HL-60/S4 (cell line): ENCODE data around the gene C5orf22.
"Not testable (repeated sequence)": the region's sequence is repeated elsewhere in the genome, so short reads cannot be mapped to it uniquely, and the experiment has no call there.

Experiments
- in situ Hi-C: fragments of 300-500 bp; cut with MboI; formaldehyde crosslinking; loops from 2 replicates; pipeline ENCODE4 v1.14.3; 2022; ENCODE audit warnings: low sequenced_read_pairs

The C5orf22 gene

DNA sequence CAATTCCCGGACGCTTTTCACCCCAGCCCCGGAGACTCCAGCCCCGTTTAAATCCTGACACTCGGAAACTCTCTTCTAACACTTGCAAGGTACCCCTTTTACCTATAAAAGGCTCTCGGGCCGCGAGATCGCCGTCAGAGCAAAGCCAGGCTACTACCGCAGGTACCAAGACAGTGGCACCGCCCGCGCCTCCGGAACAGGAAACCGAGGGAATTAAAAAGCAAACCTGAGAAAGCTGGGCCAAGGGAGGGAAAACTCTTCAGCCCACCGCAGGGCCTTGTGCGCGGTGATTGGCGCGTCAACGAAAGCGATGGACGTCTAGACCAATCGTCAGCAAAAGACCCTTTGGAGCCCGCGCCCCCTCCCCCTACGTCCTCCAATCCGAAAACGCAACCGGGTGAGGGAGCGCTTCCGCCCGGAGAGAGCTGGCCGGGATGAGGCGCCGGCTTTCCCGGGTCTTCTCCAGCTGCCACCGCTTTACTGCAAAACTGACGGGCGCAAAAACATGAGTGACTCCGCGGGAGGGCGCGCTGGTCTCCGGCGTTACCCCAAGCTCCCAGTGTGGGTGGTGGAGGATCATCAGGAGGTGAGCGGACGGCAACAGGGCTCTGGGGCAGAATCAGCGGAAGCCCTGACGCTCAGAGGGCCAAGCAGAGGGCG, at the start of gene C5orf22, which contains the start of gene DROSHA:
C5orf22 (plus strand) TSS at position 414 of the 660 bp plus-strand sequence; CDS start at position 506, 92 bp downstream.
DROSHA (minus strand) TSS at position 206 of the 660 bp plus-strand sequence. CDS start 3,034 bp downstream, outside the sequence.
- in situ Hi-C loops: no loop called here

DNA sequence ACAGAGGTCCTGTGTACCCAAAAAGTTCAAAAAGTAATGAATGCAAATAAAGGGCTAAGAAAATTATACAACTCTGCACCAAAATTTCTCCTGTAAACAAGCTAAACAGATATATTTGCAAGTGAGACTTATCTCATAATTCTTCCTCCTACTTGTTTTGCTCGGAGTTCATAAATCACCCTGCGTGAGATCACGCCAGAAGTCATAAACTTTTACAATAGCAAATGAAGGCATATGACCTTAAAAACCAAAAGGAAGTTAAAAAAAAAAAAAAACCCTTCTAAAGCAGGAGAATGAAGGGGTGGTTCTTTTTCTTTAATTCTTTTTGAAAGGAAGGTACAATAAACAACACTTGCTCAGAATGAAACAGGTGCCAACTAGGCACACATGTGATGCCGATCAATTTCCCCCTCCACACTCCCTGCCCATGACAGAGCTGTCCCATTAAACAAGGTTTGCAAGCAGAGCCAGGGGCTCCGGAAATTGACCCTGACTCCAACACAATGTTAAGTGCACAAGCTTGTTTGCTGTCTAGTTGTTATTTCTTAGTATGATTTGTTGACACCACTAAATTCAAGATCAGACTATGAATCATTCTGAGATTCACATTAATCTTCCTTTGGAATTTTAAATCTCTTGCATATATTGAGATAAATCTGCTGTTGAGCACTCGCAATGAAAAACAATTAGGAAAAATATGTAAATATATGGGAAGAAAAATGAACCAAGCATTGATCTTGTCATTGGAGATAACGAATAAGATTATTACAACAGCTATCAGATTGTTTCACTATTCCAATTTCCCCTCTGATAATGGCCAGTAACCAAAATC, 46.5 kb upstream of the C5orf22 start:
- in situ Hi-C loops: no loop called here

DNA sequence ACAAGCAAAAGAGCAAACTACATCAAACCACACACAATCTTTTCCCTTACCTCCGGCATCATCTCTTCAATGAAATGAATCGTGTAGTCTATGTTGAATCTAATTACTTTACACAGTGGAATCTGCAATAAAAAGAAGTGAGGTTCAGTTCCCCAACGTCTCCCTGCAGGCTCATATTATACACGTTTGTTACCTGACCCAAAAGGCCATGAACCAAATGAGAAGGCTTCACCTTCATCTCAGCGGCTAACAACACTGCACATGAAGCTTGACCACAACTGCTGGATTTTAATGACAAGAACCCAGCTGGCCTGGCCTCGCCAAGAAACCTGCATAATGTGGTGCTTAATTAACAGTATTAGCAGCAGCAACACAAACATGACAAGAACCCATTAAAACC, 45.7 kb upstream of the C5orf22 start:
- in situ Hi-C loops: no loop called here

DNA sequence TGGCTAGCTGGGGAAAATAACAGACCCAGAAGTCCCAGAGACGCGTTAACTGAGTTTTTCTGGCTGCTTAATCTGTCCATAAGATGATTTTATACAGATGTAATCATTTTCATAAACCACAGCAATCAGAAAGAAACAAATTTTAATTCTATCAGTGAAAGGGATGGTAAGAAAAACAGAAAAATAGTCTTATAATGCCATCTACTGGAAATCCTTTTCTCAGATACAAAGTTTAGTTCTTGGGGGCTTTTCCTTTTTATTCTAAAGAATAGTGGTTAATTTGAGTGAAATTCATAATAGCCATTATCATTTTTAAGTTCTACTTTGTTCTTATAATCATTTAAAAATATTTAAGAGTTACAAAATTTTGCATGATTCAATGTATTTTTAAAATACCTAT, 44.6 kb upstream of the C5orf22 start:
- in situ Hi-C loops: no loop called here

DNA sequence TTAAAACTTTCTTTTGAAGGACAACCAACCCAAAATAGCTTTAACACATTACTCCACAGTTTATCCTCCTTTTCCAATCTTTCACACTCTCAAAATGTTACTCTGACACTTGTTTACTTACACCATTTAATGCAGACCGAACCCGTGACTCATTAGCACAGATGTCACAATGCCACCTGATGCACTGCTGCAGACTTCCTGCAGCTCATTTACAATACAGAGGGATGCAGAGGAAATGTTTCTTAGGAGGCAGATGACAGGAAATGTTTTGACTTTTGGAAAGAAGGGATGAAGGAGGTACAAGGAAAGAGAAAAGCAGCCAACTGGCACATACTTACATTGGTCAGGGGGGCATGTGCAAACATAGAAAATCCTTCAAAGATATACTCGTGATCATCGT, 39.2 kb upstream of the C5orf22 start:
- in situ Hi-C loops: no loop called here

DNA sequence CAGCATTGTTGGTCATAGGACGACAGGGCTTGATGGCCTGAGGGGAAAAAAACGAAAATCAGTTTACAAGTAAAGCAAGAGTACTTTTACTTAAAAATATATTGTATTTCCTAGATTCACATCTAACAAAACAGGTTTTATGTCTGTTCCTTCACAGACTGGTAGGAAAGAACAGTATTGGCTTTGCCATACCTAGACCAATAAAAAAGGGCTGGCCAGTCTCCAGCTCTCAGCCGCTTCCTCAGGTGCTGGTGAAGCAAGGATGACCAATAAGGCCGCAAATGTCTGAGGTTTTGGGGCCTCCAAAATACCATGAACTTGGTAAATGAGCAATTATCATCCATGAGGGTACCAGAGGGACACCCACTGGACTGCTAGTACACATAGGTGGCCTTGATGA, 36.8 kb upstream of the C5orf22 start:
- in situ Hi-C loops: no loop called here

DNA sequence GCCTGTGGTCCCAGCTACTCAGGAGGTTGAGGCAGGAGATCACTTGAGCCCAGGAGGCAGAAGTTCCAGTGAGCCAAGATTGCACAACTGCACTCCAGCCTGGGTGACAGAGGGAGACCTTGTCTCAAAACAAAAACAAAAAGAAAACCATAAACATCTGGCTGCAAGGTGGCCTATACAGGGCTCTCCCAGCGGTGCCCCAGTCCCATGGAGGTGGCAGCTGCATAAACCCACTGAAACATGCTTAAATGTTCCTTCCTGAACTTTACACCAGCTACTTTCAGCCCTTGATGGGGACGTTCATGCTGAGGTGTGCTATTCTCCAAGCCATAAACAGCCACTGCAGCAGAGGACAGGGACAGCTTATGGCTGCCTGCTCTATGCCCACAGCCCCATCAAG, 35.8 kb upstream of the C5orf22 start:
- in situ Hi-C loops: no loop called here

DNA sequence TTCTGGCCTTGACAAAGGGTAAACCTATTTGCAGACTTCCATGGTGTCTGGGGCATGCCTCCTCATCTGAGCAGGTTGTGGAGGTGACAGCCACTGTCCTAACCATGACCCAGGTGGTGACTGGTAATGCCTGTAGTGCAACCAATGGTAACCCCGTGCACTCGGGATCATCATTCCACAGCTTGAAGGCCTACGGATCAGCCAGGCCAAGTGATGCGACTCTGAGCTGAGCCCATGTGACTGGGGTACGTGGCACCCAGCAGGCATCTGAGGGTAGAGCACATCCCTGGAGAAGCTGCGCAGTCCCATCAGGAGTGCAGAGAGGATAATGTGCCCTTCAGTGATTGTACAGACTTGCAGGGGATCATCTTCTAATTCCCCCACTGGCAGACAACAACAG, 35.2 kb upstream of the C5orf22 start:
- in situ Hi-C loops: no loop called here

DNA sequence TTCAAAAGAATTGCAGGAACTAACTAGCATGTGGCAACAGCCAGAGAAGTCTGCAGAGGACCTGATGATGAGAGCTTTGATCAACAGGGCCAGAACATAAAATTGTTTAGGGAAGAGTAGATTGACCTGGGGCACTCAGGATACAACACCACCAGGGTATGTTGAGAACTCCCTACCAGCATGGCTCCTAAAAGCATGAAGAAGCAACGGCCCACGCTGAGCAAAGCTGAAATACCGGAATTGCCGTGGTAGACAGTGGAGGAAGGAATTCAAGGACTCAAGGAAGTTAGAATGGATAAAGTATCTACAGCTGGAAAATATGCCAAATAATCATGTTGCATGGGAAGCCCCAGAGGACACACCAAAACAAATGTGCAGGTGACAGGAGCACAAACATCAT, 31.8 kb upstream of the C5orf22 start:
- in situ Hi-C loops: no loop called here

DNA sequence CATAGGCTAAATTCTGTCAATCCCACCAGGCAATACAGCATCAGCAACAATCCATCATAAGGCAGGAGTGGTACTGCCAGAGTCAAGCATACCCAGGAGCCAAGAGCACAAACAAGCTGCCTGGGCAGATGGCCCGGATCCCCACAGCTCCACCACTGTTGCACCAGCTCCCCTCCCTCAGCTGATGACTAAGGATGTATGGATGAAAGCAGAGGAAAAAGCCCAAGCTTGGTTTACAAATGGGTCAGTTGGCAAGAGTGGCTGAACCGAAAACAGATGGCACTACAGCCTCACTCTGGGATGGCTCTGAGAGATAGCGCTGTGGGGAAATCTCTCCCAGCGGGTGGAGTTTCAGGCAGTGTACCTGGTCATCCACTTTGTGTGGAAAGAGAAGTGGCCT, 29.6 kb upstream of the C5orf22 start:
- in situ Hi-C loops: no loop called here

DNA sequence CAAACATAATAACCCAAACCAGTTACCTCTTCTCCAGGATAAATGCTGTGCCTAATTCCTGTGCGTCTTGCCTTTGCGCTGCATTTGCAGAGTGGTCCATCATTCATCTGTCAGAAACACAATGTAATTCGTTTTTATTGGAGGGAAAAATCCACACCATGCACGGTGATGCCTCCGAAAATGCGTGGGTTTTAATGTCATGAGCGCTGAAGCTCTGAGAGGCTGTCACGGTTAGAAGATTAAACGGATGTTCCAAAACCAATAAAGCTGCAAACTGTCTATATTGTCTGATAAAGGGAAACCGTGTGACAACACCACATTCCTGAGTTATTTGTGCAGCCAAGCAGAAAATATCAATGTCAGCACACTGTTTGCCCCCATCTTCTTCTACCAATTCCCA, 27.6 kb upstream of the C5orf22 start:
- in situ Hi-C loops: no loop called here

DNA sequence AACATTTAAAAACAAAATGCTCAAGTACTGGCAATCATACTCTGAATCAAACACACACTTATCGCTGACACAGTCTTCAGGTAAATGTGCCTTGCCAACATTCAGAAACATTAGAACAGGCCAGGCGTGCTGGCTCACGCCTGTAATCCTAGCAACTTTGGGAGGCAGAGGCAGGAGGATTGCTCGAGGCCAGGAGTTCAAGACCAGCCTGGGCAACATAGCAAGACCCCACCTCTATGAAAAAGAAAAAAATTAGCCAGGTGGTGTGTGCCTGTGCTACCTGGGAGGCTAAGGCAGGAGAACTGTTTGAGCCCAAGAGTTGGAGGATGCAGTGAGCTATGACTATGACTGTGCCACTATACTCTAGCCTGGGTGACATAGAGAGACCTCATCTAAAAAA, 20.8 kb upstream of the C5orf22 start:
- in situ Hi-C loops: no loop called here

DNA sequence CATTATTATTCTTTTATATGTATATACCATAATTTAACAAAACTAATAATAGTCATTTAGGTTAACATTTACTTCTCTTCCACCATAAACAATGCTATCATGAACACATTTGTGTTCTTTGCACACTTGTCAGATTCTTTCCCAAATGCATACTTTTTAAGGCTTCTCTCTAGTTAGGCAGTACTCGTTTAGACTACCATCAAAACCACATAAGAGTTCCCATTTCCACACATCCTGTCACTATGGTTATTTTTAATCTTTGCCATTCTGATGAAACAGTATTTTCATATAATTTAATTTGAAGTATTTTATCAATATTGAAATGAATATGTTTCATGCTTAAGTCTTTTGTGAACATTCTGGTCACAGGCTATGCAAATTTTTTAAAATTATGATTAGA, 15.3 kb upstream of the C5orf22 start:
- in situ Hi-C loops: no loop called here

DNA sequence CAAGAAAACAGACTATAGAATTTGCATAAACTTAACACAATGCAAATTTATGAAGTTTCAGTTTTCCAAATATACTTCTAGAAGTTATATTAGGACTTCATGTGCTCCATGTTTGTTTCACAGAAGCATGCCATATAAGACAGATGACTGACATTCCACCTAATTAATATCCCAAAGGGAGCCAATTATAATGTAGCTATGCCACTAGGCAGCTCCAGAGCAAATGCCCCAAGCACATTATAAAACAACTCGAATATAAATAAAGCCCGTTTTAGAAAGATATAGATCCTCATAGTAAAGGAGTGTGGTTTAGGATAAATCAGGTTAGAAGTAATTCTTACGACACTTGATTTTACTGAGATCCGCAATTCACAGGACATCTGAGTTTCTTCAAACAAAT, 9.1 kb upstream of the C5orf22 start:
- in situ Hi-C loops: no loop called here

DNA sequence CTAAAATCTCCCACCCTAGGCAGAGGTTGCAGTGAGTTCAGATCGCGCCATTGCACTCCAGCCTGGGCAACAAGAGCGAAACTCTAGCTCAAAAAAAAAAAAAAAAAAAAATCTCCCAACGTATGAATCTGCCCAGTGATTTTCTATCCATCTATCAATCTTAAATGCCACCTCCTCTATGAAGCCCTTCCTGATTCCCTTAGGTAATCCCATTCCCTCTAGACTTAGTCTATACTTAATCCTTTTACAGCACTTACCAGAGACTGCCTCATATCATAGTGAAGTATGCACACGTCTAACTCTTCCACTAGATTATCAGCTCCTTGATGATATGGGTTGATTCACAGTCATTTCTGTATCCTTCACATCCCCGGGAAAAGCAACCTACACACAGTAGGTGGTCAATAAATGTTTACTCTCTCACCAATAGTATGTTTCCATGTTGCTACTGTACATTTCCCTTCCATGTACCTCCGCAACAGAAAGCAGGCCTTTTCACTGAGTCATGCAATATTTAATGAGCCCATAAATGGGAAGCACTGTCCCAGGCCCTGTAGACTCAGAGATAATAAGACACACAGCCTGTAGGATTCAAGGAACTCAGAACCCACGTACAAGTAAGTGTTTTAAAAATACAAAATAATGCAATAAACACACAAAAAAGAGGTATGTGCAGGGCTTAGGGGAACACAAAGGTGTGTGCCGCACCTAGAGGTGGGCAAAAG, 1.4 kb upstream of the C5orf22 start:
- in situ Hi-C loops: no loop called here

DNA sequence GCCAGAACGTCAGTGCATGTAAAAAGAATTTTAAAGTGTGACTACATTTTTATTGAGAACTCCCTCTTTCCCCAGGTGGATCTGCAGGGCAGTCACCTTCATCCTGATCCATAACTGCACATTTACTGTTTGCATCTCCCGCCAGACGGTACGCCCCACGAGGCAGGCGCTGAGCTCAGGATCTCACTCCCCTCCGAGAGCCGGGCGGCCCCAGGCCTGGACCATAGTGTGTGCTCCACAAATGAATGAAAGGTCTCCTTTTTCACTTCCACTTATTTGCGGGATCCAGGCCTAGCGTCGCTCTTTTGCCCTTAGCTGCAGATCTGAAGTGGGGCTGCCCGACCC, 586 bp upstream of the C5orf22 start:
- in situ Hi-C loops: no loop called here

DNA sequence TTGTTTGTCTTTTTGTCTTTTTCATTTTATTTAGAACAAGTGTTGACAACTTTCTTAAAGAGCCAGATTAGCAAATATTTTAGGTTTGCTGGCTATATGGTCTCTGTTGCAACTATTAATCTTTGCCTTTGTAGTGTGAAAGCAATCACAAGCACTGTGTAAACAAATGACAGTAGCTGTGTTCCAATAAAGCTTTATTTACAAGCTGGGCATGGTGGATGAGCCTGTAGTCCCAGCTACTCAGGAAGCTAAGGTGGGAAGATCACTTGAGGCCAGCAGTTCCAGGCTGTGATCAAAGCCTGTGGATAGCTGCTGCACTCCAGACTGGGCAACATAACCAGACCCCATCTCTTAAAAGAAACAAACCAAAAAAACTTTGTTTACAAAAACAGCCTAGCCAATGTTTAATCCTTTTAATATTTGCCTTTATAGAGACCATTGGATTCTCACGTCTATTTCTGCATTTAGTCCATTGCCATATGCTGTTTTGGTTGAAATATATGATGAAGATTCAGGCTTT, 2.5 kb downstream of the C5orf22 start:
- in situ Hi-C loops: no loop called here

DNA sequence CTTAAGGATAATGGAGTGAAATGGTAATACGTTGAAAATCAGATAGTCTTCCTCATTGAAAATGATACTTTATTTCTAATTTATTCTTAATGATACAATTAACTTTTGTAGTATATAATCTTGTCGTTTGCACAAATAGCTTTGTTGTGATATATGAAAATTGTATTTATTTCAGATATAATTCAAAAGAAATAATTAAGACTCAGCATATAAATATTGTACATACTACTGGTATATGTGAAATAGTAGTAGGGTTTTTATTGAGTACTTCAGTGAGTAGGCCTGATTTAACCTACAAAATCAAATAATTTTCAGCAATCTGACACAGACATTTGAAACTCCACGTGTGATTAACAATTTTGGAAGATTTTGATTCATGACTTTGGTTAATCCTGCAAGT, 4.8 kb downstream of the C5orf22 start:
- in situ Hi-C loops: no loop called here

DNA sequence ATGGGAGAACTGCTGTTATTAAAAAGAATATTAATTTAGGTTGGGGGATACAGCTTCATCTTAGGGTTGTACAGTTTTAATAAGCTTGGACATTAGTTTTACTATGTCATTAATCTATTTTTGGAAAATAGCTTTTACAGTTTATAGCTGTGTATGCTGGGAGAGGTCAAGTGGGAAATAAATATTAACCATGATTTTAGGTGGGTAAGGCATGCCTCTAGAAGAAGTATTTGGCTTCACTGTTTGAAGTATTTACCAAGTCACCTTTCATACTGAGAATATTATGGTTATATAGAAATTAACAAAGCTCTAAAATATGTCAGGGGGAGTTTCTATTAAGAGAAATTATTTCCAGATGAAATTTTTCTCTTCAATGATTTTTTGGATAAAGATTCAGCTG, 5.2 kb downstream of the C5orf22 start:
- in situ Hi-C loops: no loop called here

DNA sequence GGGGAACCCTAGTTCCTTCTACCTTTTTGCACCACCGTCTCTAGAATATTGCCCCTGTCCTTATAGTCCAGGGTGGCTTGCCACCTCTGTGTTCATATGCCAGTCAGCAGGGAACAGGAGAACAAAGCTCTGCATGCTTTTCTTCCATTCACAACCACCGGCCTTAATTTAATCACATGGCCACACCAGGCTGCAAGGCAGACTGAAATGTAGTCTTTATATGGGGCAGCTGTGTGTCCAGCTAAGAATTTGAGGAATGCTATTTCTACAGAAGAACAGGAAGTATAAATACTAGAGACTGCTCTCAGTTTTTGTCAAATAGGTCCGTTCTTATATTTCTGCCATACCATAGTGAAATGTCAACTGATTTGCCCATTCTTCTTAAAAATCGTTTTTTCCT, 5.8 kb downstream of the C5orf22 start:
- in situ Hi-C loops: no loop called here

DNA sequence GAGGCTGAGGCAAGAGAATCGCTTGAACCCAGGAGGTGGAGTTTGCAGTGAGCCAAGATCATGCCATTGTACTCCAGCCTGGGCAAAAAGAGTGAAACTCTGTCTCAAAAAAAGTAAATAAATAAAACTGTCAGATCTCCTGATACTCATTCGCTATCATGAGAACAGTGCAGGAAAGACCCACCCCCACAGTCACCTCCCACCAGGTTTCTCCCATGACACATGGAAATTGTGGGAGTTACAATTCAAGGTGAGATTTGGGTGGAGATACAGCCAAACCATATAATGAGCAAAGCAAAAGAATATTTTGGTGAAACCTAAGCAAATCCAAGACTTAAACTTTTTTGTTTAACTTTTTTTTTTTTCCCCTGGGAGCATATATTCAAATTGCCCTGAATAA, 17.0 kb downstream of the C5orf22 start:
- in situ Hi-C loops: not testable (repeated sequence)

DNA sequence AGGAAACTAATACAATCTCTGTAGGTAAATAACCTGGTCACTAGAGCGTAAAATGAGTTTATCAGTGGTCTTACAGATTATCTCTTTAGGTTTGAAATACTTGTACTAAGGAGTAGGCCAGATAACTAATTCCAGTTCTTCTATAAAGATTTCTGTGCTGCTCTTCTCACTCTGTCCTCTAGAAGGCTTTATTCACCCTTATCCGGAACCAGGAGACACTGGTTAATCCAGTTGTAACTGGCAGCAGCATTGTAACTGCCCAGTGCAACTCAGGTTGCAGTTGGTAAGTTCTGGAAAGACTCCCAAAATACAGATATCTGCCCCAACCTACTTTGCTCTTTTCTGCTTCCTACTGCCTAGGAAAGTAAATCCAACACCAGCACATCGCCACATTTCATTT, 19.8 kb downstream of the C5orf22 start:
- in situ Hi-C loops: no loop called here
